ENCODE results near the gene TATDN3. TPM values are rescaled to one million over a fixed set of nuclear protein-coding genes. Genes with fewer than 3 reads are reported as not detected.

TATDN3 gene
- total and polyA plus RNA-seq, 2 of the 4 experiments (the other 2 are of a cell fraction), result 4.9 to 12.0 TPM

GRCh38 chr1:212745303-212745702 lies 46.4 kb upstream of the TATDN3 start:
- peaks cover 4% of the 10 kb centered on the region for H3K4me1 ChIP-seq (ENCODE audit: control insufficient read depth, insufficient read depth, low read length)
- H2BK20ac ChIP-seq (ENCODE audit: low read depth, low read length), result no peak overlapping the region
- H4K8ac ChIP-seq (ENCODE audit: low read depth in 2 of 2, low read length in 2 of 2), result no peak overlapping the region
- H4K91ac ChIP-seq (ENCODE audit: insufficient read depth, low read depth, low read length), result no peak overlapping the region
- no peaks in the 10 kb centered on the region for H3K36me3 ChIP-seq (ENCODE audit: control insufficient read depth, insufficient read depth, low read length)
- H3K9ac ChIP-seq (ENCODE audit: low read depth, low read length), result no peak overlapping the region
- no peak overlapping the region for H3K56ac ChIP-seq (ENCODE audit: extremely low read depth, insufficient read depth, low read length)
- no peak overlapping the region for H2AFZ ChIP-seq (replicated peaks; ENCODE audit: low read length, poor library complexity)
- intact Hi-C loops (cut with micrococcal nuclease), result no loop called here
- H2BK15ac ChIP-seq (ENCODE audit: low read depth, low read length), result no peak overlapping the region
- TF ChIP-seq RCOR1 (IDR thresholded peaks at IDR 0.05; ENCODE audit: insufficient replicate concordance, low read length) (no peak), CEBPB (IDR thresholded peaks at IDR 0.05; ENCODE audit: low read depth, low read length) (no peak), POLR2A (IDR thresholded peaks at IDR 0.05; ENCODE audit: low read depth, low read length) (no peak), RAD21 (IDR thresholded peaks at IDR 0.05; ENCODE audit: low read length) (no peak), RFX5 (IDR thresholded peaks at IDR 0.05; ENCODE audit: low read depth, low read length) (no peak), NFE2L2 (IDR thresholded peaks at IDR 0.05; ENCODE audit: low read depth, low read length) (no peak)
- dilution Hi-C loops (cut with HindIII; ENCODE audit: low sequenced_read_pairs, unreplicated experiment), result no loop called here
- H3K23ac ChIP-seq (ENCODE audit: low read depth, low read length), result no peak overlapping the region
- no peak overlapping the region for H3K14ac ChIP-seq (replicated peaks; ENCODE audit: low read depth, low read length)
- no peak for DNase-seq
- in situ Hi-C loops (cut with MboI; ENCODE audit: low sequenced_read_pairs), result no loop called here
- no peak overlapping the region for H3K4me3 ChIP-seq (ENCODE audit: insufficient read depth, low read depth, low read length)
- H3K4ac ChIP-seq (ENCODE audit: low read depth, low read length), result no peak overlapping the region
- ChIA-PET CTCF (interaction anchor here (0.7 kb wide), 1 partner anchor 1855 kb away, joined by 3 read pairs; no protein-coding TSS in a partner anchor), POLR2A (ENCODE audit: unreplicated experiment) (interaction anchor here (0.6 to 0.7 kb wide), 2 partner anchors 9 to 15 kb away, joined by 3 to 5 read pairs; no protein-coding TSS in a partner anchor)
- no peaks in the 10 kb centered on the region for H3K9me3 ChIP-seq (ENCODE audit: control insufficient read depth, insufficient read depth, low read length)
- peaks cover 14 to 22% of the 10 kb centered on the region in 2 experiments for H3K79me1 ChIP-seq (ENCODE audit: low read depth in 1 of 2, low read length in 2 of 2)
- H3K18ac ChIP-seq (ENCODE audit: low read depth, low read length), result no peak overlapping the region
- no peak overlapping the region for H2AK9ac ChIP-seq (replicated peaks; ENCODE audit: low read depth, low read length, poor library complexity)
- no peaks in the 10 kb centered on the region; the same call in 1 of the 2 replicates for H4K20me1 ChIP-seq (ENCODE audit: insufficient read depth, low read length)
- H2AK5ac ChIP-seq (ENCODE audit: low read depth, low read length), result no peak overlapping the region
- H3K9me1 ChIP-seq (ENCODE audit: insufficient read depth, low read length), result peaks cover 6% of the 10 kb centered on the region
- no TSS peak for BruUV-seq (replicated peaks)
- no peak for ATAC-seq (ENCODE audit: low read depth)
- no peak overlapping the region for H4K5ac ChIP-seq (ENCODE audit: low read depth, low read length)
- no peak overlapping the region for H2BK120ac ChIP-seq (ENCODE audit: low read depth, low read length)
- H2BK5ac ChIP-seq (ENCODE audit: low read depth, low read length, poor library complexity, severe bottlenecking), result no peak overlapping the region
- no peak overlapping the region for H3K27ac ChIP-seq (ENCODE audit: insufficient read depth, low read length)
- no peaks in the 10 kb centered on the region for H3K27me3 ChIP-seq (ENCODE audit: control insufficient read depth, insufficient read depth, low read length)
- no peak overlapping the region for H3K4me2 ChIP-seq (ENCODE audit: low read depth, low read length)

Data from IMR-90 (cell line).